Fibroblast of the aortic adventitia (primary cell): ENCODE measurements around the gene SPATA18. TPM values are rescaled to one million over a fixed set of nuclear protein-coding genes. Genes with fewer than 3 reads are reported as not detected.

Experiments used
- DNase-seq: peaks from one replicate; pipeline ENCODE4 v3.0.0-alpha.2; 2010; ENCODE audit warnings: low read depth
- H3K4me3 ChIP-seq: 2 replicates; pipeline ENCODE4 v1.5.1; 2011; ENCODE audit warnings: low read depth, mild to moderate bottlenecking, control low read depth, low read length, moderate library complexity
- CTCF ChIP-seq: IDR thresholded peaks from 2 replicates; pipeline ENCODE4 v1.5.1; 2011; ENCODE audit warnings: mild to moderate bottlenecking, low read length, control low read depth, inconsistent platforms; ENCODE audit not compliant: insufficient read depth
- total RNA-seq: library from RNA; depleted of rRNA; stranded (reverse); fragments of >200 nt; gene quantifications from 2 replicates; pipeline ENCODE4 v1.2.3, GENCODE V29; 2012; ENCODE audit warnings: low replicate concordance

Gene SPATA18
- total RNA-seq, 1 donor = 22.3 TPM

DNA sequence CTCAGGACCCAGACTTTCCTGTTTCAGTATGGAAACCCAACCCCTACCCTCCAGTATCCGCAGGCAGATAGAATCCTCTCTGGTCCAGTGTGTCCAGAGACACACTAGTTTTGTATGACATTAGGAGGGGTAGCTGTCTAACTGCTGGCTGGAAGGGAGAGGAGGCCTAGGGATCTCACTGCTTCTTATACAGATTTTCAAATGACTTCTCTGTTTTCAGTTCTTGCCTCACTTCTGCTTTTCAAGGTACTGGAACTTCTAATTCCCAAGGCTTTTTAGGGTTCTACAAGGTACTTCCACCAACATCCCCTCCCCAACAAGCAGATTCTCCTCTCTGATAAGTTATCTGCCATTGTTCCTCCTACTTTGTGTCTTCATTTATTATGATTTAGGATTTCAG is 19.1 kb upstream of the SPATA18 start:
- no peak overlapping the region for H3K4me3 ChIP-seq
- DNase-seq = no peak
- no peak for TF ChIP-seq CTCF

DNA sequence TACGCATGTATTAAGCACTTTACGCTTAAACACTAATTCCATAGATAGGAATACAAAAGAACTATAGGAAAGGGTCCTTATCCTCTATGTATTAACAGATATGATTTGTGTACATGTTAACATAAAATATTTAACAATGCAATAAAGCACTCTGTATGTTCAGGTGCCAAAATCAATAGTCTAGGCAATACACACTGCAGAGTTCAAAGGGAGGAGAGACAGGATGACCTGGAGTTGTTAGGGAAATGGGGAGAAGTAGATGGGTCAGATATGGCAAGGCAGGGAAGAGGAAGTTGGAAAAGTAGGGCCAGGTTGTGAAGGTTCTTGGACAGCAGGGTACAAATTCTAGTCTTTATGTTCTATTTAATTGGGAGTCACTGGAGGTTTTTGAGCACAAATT is 15.9 kb upstream of the SPATA18 start:
- DNase-seq = no peak
- no peak overlapping the region for H3K4me3 ChIP-seq
- no peak for TF ChIP-seq CTCF

DNA sequence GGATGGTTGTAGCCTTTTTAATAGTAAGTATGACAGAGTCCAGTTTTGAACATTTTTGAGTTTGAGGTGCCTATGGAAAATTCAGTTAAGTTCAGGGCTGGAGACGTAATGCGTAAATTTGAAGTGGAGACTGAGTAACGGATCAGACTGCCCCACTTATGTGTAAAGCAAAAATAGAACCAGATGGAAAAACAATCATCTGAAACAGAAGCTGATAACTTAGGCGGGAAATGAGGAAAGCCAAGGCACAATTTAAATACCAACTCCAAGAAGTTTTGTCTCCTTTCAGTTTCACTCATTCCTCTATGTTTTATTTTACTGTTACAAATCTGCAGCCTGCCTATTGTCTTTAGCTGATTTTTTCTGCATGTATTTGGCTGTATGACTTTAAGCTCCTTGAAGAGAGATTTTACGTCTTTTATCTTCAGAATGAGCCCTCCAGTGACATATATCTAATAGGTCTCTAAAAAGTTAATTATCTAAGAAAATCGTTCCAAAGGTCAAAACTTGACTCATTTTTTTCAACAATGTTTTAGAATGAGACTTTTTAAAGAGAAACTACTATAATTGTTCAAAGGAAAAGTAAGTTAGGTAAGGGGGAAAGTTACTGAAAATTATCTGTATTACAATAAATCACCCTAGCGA is 14.1 kb upstream of the SPATA18 start:
- no peak for TF ChIP-seq CTCF
- DNase-seq = no peak
- peak overlapping the region; percentile 80 for H3K4me3 ChIP-seq

DNA sequence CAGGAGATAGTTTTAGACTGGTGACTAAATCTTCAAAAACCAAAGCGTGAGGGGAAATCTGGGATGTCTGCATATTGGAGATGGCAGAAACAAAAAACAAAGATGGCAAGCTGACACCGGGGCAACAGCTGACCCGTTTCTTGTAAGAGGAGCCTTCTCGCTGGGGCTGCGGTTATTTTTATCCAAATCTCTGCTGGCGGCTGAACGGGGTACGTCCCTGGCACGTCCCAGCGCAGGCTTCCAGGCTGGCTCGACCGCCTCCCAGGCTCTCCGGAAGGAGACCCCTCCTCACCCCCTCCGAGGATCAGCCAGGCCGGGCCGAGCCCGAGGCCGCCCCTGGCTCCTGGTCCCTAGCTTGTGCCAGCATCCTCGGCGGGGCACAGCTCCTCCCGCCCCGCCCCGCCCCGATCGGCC is 13.4 kb upstream of the SPATA18 start:
- peak; percentile 48 for DNase-seq
- no peak for TF ChIP-seq CTCF
- H3K4me3 ChIP-seq = peak overlapping the region; percentile 80

DNA sequence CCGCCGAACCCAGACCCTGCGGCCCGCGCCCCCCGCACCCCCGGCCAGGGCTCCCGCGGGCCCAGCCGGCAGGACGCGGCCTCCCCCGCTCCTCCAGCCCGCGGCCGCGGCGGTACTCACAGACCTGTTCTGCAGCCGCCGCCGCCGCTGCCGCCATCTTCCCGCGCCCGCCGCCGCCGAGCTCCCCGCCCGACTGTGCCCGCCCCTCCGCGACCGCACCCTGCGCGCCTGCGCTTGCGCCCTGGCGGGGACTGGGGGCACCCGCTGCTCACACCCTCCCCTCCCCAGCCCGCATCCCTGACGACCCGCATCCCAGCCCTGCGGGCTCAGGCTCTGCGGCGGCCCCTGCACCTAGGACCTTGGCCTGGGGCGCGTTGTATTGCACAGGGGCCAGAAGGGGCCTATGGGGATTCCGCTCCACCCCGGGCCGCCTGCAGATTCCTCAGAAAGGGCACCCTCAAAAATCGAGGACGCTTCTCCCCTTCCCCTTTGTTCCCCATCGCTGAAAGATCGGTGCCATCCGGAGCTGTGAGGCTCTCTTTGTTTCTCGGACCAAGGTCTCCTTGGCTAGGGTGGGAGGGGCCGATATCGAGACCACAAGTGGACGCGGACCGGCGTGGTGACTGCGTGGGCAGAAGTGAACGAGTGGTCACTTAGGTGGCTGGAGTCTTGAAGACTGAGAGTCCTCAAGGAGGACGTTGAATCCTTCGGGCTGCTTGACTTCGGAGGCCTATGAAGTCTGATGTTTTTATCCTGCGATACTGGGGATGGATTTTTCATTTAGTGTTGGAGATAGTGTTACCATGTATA is 12.8 kb upstream of the SPATA18 start, which contains the start of gene SGCB:
SGCB (minus strand) TSS at position 197 of the 810 bp plus-strand sequence; CDS start at position 157, 40 bp downstream.
- peak; percentile 7 for TF ChIP-seq CTCF
- H3K4me3 ChIP-seq = peak within 1 kb of the TSS; percentile 80
- no peak for DNase-seq

- H3K4me3 ChIP-seq = no peak overlapping the region
- no peak for DNase-seq
These were observed 6.1 kb upstream of the SPATA18 start for GRCh38 chr4:52045028-52045427.

More at GRCh38 chr4:52045028-52045427, 6.1 kb upstream of the SPATA18 start:
- no peak for TF ChIP-seq CTCF
